GM18498 (cell line): Measurements from ENCODE around the gene LAMC3.
"Not testable (repeated sequence)": the region's sequence is repeated elsewhere in the genome, so short reads cannot be mapped to it uniquely, and the experiment has no call there.

Experiments
- ATAC-seq: cut with Tn5 transposase; IDR thresholded peaks from one replicate; pipeline ENCODE4 v1.9.1; 2021; ENCODE audit warnings: mild to moderate bottlenecking, moderate library complexity; ENCODE audit not compliant: unreplicated experiment

The LAMC3 gene

GRCh38 chr9:131114084-131114535 lies 105.1 kb downstream of the LAMC3 start:
- ATAC-seq: no peak

- not testable (repeated sequence) for ATAC-seq
Observed at GRCh38 chr9:131115360-131115742, 106.4 kb downstream of the LAMC3 start.

GRCh38 chr9:131116281-131117120 lies 107.5 kb downstream of the LAMC3 start:
- ATAC-seq: no peak

GRCh38 chr9:131117121-131117761 lies 108.3 kb downstream of the LAMC3 start:
- ATAC-seq: no peak

GRCh38 chr9:131117762-131118145 lies 108.8 kb downstream of the LAMC3 start:
- ATAC-seq: no peak

GRCh38 chr9:131119600-131119999 lies 110.6 kb downstream of the LAMC3 start:
- ATAC-seq: no peak

- no peak for ATAC-seq
Observed at GRCh38 chr9:131120620-131121228, 111.8 kb downstream of the LAMC3 start.

GRCh38 chr9:131121346-131121745 lies 112.4 kb downstream of the LAMC3 start:
- no peak for ATAC-seq

GRCh38 chr9:131122158-131122557 lies 113.2 kb downstream of the LAMC3 start:
- no peak for ATAC-seq

GRCh38 chr9:131125038-131125287 lies 116.0 kb downstream of the LAMC3 start:
- peak; percentile 11 for ATAC-seq

- ATAC-seq: peak; percentile 97
Observed at GRCh38 chr9:131125288-131126058, 116.5 kb downstream of the LAMC3 start, which contains the start of gene NUP214. TSS of gene NUP214 (plus strand) at chr9:131125586. CDS start at chr9:131125705, 119 bp downstream.

- no peak for ATAC-seq
Observed at GRCh38 chr9:131126059-131126426, 117.1 kb downstream of the LAMC3 start.

- no peak for ATAC-seq
Observed at GRCh38 chr9:131129183-131129582, 120.2 kb downstream of the LAMC3 start.

GRCh38 chr9:131138676-131139075 lies 129.7 kb downstream of the LAMC3 start:
- ATAC-seq: no peak

- ATAC-seq: no peak
Observed at GRCh38 chr9:131140112-131140511, 131.1 kb downstream of the LAMC3 start.

- no peak for ATAC-seq
Observed at GRCh38 chr9:131140550-131140949, 131.6 kb downstream of the LAMC3 start.

GRCh38 chr9:131142160-131142559 lies 133.2 kb downstream of the LAMC3 start:
- no peak for ATAC-seq
